GM18507 (cell line): Measurements from ENCODE around the gene RORB.

Source experiments
- DNase-seq: peaks from one replicate; pipeline ENCODE4 v3.0.0; 2011; ENCODE audit warnings: low read depth; ENCODE audit not compliant: insufficient read length; ENCODE audit errors: extremely low spot score
- FAIRE-seq: peaks from 2 replicates; lab custom pipeline; 2011; peaks lifted over from hg19 to GRCh38; lab: Jason Lieb, UNC

RORB gene

DNA sequence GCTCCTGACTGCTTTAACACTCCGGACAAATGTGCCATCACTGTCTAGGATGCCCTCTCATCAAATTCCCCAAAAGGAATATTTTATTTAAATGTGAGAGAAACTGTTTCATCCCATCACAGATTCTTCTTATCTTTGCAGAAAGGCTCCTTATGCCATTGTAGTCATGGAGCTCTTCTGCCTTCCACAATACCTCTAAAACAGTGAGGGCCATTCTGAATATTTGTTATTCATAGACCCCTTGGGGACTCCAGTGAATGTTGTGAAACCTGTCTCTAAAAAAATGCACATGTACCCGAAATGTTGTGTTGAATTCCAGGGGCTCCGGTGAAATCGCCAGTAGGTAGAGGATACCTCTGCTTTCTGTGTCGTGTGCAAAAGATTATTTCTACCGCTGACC is 176.9 kb downstream of the RORB start:
- FAIRE-seq (no peak), DNase-seq (no peak)

DNA sequence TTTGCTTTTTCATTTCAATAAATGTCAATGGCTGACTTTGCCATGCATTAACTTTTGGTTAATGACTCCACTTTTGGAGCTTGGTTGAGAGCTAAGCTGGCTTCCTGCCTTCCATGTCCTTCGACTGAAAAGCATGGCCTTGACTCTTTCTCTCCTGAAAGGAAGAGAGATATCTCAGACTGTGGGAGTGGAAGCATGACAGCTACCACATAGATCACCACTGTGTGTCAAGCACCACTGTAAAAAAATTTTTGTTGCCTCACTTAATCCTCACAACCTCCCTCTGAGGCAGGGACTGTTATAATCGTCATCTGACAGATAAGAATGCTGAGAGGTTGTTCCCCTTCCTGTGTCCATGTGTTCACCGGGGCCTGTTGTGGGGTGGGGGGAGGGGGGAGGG is 184.8 kb downstream of the RORB start:
- DNase-seq = no peak
- FAIRE-seq = no peak

DNA sequence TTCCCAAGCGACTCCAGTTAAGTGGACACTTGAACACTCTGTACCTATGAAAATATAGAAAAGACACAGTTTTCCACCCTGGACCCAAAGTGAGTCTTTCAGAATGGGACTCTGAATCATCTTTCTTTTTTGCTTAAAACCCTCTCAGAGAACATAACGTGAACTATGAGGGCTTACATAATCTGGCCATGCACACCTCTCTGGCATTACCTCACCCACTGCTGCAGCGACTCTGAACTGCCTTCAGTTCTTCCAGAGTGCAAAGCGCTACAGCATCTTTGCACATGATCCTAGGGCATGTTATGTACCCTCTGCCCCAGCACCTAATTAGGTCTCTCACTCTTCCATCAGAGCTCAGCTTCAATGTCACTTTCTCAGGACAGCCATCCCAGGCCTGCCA is 186.2 kb downstream of the RORB start:
- FAIRE-seq = no peak
- DNase-seq = no peak

DNA sequence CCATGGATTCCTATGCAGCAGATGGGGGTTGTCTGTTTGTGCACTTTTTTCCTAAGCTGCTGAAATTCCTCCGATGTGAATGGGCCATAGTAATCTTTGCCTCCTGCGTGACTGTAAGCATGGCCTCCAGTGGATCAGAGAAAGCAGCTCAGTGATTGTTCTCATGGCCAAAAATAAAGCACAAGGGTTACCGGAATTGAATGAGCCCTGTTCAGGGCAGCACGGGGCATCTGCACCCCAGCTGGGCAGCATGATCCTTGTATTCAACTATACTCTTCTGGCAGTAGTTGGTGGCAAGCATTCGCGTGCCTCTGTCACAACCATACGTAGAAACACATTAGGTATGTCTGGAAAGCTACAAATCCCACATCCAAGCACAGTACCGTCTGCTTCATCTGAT is 193.9 kb downstream of the RORB start:
- DNase-seq (no peak), FAIRE-seq (no peak)

DNA sequence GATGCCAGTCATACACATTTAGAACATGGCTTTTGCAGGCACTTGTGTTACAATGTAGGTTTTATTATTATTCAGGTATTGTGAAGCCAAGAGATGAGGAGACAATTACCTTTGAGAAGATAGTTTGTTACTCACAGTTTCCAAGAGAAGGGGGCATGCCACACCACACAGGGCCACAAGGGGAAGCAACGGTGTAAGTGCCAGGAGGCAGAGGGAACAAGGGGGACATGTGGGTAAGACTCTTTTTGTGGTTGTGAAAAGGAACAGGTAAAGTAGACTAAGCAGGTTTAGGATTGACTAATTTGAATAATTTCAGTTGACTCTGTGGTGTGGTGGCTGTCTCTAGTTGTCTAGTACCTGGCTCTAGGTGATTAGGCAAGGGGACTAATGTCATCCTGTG is 199.4 kb downstream of the RORB start:
- FAIRE-seq (no peak), DNase-seq (no peak)

DNA sequence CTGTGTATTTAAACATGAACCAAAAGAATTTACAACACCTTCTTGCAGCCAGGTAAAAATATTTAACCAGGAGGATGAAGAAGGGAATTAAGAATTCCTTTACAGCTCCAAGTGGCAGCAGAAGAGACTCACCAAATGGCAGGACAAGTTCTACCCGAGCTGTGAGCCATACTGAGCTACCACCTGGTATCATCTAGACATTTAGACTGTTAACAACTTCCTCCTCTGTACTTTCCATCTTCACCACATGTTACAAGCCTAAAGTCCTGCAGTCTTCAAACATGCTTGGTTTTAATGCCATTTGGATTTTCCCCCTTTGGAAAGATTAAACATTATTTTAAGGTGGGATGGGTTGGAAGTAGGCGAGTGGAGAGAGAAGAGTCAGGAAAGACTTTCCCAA is 200.4 kb downstream of the RORB start:
- no peak for DNase-seq
- FAIRE-seq = no peak

DNA sequence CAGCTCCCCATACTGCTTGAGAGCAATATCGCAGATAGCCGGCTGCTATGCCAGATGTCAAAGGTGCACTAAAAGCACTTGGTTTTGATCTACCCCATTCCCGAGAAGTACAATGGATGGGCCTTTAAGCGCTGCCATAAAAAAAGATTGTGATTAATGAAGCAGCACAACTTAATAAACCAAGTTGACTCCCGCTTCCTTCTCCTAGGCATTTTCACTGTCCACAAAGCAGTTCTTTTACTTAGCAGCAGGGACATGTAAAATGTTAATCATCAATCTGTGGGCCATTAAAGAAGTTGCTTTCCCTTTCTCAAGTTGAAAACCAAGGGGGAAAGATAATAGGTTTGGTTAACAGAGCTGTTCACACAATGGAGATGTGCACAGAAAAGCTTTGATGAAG is 214.2 kb downstream of the RORB start:
- FAIRE-seq = no peak

DNA sequence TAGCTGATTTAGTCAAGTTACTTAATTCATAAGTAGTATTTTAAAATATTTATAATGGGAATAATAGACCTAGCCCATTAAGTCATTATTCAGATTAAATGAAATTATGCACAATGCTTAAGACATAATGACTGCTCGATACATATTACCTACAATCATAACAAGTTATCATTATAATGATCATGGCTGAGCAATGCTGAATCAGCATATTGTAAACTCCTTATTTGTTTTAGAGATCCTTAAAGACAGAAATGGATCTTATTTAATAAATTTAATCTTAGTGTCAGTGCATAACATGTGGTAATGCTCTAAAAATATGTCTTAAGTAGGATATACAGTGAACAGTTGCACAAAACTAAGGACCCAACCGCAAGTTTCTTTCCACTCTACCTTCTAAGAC is 221.6 kb downstream of the RORB start:
- DNase-seq (no peak), FAIRE-seq (no peak)

More for the DNA sequence above, 214.2 kb downstream of the RORB start:
- DNase-seq = no peak

DNA sequence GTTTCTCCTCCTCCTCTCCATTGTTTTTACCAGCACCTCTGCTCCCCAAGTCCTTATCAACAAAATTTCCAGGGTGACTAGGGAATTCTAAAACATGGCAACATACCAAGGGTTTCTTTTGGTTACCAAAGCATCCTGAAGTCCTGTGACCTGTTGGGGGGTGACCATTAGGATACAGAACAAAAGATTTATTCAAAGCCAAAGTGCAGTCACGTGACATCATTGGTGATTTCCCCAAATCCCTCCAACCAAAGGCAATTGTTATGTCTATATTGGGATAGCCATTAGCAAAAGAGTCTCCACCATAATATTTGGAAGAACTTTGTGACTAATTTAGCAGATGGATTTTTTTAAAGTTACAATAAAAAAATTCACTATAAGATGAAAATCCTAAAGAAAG is 222.2 kb downstream of the RORB start:
- FAIRE-seq (no peak), DNase-seq (no peak)

DNA sequence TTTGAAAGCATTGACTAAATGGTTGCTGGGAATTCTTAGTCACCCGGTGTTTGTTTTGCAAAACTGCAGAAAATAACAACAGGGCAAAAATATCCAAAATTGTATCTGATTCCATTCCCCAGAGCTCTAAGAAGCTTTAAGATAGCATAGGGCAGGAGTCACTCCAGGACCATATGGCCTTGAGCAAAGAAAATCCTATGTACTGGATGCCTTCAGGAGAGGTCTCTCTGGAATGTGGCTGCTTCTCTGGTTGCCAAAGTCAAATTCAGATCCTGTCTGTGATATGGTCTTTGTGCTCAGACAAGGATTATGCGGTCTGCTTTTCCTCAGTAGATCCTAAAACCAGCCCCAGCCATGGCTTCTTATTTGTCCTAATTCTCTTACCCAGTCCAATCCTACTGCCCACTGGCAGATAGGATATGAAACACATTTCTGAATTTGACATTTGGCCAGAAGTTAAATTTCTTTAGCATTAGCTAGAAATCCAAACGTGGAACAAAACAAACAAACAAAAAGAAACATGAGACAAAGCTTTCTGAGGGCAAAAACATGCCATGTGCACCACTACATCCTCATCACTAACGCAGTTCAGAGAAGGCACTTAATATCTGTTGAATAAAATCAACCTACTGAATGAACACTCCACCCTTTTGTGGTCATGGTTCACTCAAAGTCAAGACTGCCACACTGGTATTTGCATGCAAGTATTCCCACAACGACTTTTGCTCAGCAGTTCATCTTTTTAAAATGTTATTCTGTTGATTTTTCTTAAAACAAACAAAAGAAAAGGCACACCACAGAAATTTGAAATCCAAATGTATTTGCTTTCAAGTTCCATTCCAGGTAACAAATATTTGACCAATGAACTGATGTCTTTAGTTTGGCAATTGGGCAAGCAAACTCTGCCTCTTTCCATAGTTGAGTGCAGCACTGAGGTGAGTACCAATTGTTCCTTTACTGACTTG is 224.8 kb downstream of the RORB start:
- no peak for FAIRE-seq
- DNase-seq = no peak

DNA sequence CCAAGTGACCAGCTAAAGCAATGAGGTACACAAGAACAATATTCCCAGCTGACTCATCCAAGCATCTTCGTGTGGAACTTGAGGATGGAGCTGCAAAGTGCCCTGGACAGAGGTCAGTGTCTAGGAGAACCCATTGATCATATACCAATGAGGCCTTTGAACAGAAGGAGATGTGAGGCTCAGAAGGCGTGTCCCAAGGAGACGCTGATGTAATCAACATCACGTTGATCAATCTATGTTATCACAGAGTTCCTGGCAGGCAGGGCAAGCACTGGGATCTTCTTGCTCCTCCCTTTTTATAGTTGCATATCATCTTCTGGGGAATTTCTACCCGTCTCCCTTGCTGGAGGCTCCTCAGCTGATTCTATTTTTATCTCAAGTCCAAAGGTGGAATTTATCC is 227.2 kb downstream of the RORB start:
- FAIRE-seq (no peak), DNase-seq (no peak)

DNA sequence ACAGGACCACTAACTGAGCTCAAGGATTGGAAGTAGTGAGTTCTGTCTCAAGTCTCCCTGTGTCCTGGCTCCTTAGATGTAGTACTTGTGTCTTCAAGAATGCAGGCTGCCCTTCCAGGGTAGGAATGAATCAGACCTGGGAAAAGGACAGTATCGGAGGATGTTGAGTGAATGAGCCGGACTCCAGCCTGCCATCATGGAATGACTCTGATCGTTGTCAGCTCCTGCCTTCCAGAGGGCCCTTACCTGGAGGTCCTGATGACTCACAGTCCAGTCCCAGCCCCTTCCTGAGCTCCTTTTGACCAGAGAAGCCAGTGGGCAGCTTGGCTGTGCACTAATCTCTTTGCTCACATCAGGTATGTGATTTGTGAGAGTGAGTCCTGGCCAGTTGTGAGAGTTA is 229.4 kb downstream of the RORB start:
- FAIRE-seq (no peak), DNase-seq (no peak)

DNA sequence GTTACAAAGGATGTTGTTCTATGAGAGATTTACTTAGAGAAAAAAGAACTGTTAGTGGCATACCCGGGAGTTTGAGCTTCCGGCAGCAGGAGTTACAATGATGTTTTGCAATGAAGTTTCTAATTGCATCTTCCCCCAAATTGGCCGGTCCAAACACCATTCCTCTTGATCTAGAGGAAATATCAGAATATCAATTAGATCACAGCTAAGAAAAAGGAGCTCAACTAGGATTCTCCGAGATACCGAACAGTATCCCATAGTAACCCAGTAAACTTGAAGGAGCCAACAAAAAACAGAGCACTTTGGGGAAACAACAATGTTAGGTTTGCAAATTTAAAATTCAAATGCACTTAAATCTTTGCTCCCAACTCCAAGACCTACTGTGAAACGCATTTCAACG is 231.0 kb downstream of the RORB start:
- no peak for DNase-seq
- FAIRE-seq = no peak

DNA sequence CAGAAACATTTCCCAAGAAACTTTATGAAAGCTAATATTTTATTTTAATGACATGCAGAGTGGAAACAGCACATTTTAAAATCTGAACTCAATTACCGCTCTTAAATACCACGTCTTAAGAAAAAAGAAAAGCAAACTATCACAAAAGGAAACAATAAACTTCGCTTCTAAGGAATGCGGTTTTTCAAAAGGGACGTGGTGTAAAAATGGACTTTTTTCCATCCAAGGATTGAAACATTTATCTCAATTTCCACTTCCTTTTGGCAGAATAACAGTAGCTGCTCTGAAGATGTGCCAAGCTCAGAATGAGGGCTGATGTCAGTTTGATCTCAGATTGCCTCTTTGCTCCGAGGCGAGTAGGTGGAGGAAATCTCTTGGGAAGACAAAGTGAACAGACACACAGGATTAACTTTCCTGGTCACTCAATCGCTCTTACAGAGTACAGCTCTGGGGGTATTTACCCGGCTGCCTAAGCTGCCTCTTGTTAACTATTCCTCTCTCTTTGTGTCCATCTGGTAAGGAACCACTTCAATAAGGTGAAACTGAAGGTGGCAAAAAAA is 232.1 kb downstream of the RORB start:
- FAIRE-seq = no peak

DNA sequence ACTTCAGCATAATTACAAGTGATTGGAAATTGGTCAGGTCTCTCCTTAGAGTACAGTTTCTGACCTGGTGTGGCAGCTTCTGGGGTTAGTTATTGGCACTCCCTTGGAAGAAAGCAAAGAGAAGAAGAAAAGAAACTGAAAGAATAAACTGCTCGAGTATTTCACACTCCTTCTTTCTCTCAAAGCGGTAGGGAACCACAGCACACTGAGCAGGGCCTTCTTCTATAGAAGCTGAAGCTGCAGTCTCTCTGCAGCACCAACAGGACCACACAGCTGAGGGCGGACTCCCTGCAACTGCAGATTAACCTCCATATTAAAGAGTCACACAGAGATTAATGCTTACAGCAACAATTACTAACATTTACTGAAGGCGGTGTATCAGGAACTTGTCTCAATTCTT is 238.6 kb downstream of the RORB start:
- no peak for DNase-seq
- no peak for FAIRE-seq

More for the DNA sequence above, 232.1 kb downstream of the RORB start:
- DNase-seq = no peak

DNA sequence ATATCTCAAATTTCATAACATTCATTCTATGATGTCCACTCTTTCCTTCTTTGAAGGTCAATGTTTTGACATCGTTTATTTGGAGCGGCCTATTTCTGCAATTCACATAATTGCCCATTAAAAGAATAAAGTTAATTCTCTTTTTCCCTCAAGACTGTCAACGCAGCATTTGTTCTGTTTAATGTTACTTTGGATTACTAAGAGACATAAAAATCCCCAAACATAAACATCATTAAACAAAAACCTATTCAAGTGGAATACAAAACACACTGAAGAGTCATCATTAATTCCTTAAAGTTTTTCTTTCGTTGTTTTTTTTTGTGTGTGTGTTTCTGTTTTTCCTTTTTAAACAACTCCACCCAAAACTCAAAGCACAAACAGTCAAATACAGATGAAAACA is 239.5 kb downstream of the RORB start:
- DNase-seq (no peak), FAIRE-seq (no peak)

DNA sequence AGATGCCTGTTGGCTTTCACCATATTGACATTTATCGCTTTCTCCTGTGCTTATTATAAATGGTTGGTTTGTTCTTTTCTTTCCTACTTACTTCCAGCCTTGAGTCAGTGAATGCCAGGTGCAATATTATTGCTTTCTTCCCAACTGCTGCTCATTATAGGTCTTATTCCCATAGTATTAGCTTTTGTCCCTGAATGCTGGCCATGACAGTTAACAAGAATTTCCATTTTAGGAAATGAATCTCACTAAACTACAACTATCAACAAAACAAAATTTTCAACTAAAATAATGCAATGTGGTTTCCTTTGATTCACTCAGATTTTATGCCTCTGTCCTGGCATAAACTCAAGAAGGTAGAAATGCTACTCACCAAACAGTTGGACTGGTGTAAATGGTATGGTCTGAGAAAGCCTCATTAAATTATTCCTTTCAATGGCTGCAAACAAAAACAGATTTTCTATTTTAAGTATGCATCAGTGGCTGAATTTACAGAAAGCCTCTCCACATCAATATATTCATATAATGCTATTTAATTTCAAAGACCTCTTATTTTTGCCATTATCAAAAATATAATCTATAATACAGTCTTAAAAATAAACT is 245.2 kb downstream of the RORB start:
- FAIRE-seq (no peak), DNase-seq (no peak)
